Ovary (tissue), 9 donors: ENCODE measurements around the gene PLTP. TPM values are rescaled to one million over a fixed set of nuclear protein-coding genes. Genes with fewer than 3 reads are reported as not detected.

Experiments used
- DNase-seq, 5 donors: peaks; one replicate each; pipeline ENCODE4 v3.0.0-alpha.2; 2019 to 2020
- H3K27ac ChIP-seq, 2 donors: fragments of 200-600 bp; one replicate each; pipeline versions ENCODE4 v1.5.1 to v1.8.0; 2019 to 2022
- H3K27me3 ChIP-seq: fragments of 200-600 bp; one replicate; pipeline ENCODE4 v1.8.0; 2022
- H3K36me3 ChIP-seq: fragments of 200-600 bp; sonication (generic); one replicate; pipeline ENCODE4 v1.5.1; 2019
- H3K4me1 ChIP-seq: one replicate; pipeline ENCODE4 v1.8.1; 2013; ENCODE audit warnings: mild to moderate bottlenecking, moderate library complexity; ENCODE audit not compliant: insufficient read depth
- H3K4me3 ChIP-seq: fragments of 200-600 bp; sonication (generic); one replicate; pipeline ENCODE4 v1.5.1; 2017
- H3K9me3 ChIP-seq, 2 donors: fragments of 200-600 bp in 1 of 2; sonication (generic) in 1 of 2; one replicate each; pipeline versions ENCODE4 v1.5.1 to v1.8.1; 2013 to 2019; ENCODE audit warnings: mild to moderate bottlenecking in 1 of 2, moderate library complexity in 1 of 2
- EP300 ChIP-seq: sonication (generic); formaldehyde crosslinking; IDR thresholded peaks from one replicate; pipeline ENCODE4 v1.6.1; 2017; ENCODE audit warnings: antibody characterized with exemption
- POLR2A ChIP-seq: fragments of 450-650 bp; IDR thresholded peaks from one replicate; pipeline ENCODE4 v1.6.1; 2017; ENCODE audit warnings: antibody characterized with exemption, mild to moderate bottlenecking, moderate library complexity
- WGBS, 3 donors: extraction: QIAGEN DNeasy Blood & Tissue Kit in 1 of 3; methylation state at CpG; one replicate each; pipeline versions ENCODE4 v1.1.5 to v1.1.7; 2013 to 2017; 5-methylcytosine and 5-hydroxymethylcytosine counted together
- intact Hi-C, 4 donors: fragments of 100-400 bp; cut with DNase I; formaldehyde crosslinking; loops; one replicate each; pipeline versions ENCODE4 v1.11.0 to v1.15.1; 2022 to 2023
- polyA plus RNA-seq, 2 donors: library from polyadenylated mRNA; stranded (reverse); fragments of 200-250 nt in 1 of 2; fragments of 350-450 nt in 1 of 2; fragmentation: Illumina TruSeq in 1 of 2; extraction: RNeasy Lipid Tissue Mini Kit (QIAGEN cat#74804) in 1 of 2; gene quantifications; one replicate each; pipeline ENCODE4 v1.2.3, GENCODE V29; 2013 to 2014
- total RNA-seq, 7 donors: library from RNA; depleted of rRNA in 2 of 7; stranded (reverse); fragments of >200 nt in 2 of 7; fragmentation: NEBNext Ultra II Directional in 3 of 7; extraction: Animal tissue kit (Norgen Biotek cat#: 25700) in 3 of 7; gene quantifications; one replicate each; pipeline versions ENCODE4 v1.1.0 to v1.2.4, GENCODE V29; 2016 to 2023
- TF ChIP-seq, protein P1 (sequence below), 3 donors: fragments of 450-650 bp in 2 of 3; fragments of 200-600 bp in 1 of 3; IDR thresholded peaks; one replicate each; pipeline versions ENCODE4 v1.5.1 to v1.8.0; 2016 to 2022; ENCODE audit warnings: antibody characterized with exemption in 3 of 3, mild to moderate bottlenecking in 1 of 3
- donor health status: DM: no; HTN: no; CAD: no; lungs with moderate emphysema.
- donor health status: DM: no; HTN: no; CAD: no.
- donor health status: Bipolar disorder and iron deficiency.
- donor health status: DM: yes; HTN: yes; CAD: no.
- donor health status: DM: no; HTN: no; CAD: no.
- donor health status: DM: yes; HTN: yes; CAD: no.

PLTP gene
- total and polyA plus RNA-seq, 9 donors = 83.5 to 266 (median 138) TPM

GRCh38 chr20:45873409-45874103, 38.4 kb downstream of the PLTP start:
- no peak for TF ChIP-seq POLR2A
- no peaks in the 10 kb centered on the region for H3K27me3 ChIP-seq
- DNase-seq = no peak
- no peak overlapping the region for H3K27ac ChIP-seq
- intact Hi-C loops = no loop called here
- H3K4me1 ChIP-seq = no peaks in the 10 kb centered on the region
- no peak overlapping the region for H3K4me3 ChIP-seq
- H3K36me3 ChIP-seq = no peaks in the 10 kb centered on the region
- 29 to 52% (median 51%) methylated on average over 1 of the region's 1 CpG for WGBS, 3 donors
- no peaks in the 10 kb centered on the region for H3K9me3 ChIP-seq

- intact Hi-C loops = no loop called here
- no peak overlapping the region for H3K27ac ChIP-seq
Observed at GRCh38 chr20:45872626-45873025, 39.3 kb downstream of the PLTP start.

DNA sequence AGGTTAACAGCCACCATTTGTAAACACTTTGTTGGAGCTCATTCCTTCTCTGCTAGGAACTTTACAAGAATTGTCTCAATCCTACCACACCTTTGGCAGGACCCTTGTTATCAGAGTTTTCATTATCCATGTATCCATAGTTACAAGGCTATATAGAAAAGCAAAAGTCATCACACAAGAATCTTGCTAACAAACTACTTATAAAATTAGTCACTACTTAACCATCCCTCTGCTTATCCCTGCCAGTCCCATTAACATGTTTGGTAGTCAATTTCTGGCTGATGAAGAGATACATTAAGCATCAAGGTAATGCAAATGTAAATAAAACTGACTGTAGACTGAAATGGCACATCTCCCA, 44.2 kb downstream of the PLTP start:
- intact Hi-C loops = no loop called here
- no peak for DNase-seq
- Histone ChIP-seq H3K36me3 (no peaks in the 10 kb centered on the region), H3K9me3 (no peaks in the 10 kb centered on the region), H3K27ac (peak overlapping the region in 1 of 2 donors; percentile 69), H3K4me3 (no peak overlapping the region), H3K4me1 (peaks cover 1% of the 10 kb centered on the region), H3K27me3 (no peaks in the 10 kb centered on the region)
- TF ChIP-seq POLR2A = no peak
- TF ChIP-seq EP300 = no peak
- TF ChIP-seq, protein P1, sequence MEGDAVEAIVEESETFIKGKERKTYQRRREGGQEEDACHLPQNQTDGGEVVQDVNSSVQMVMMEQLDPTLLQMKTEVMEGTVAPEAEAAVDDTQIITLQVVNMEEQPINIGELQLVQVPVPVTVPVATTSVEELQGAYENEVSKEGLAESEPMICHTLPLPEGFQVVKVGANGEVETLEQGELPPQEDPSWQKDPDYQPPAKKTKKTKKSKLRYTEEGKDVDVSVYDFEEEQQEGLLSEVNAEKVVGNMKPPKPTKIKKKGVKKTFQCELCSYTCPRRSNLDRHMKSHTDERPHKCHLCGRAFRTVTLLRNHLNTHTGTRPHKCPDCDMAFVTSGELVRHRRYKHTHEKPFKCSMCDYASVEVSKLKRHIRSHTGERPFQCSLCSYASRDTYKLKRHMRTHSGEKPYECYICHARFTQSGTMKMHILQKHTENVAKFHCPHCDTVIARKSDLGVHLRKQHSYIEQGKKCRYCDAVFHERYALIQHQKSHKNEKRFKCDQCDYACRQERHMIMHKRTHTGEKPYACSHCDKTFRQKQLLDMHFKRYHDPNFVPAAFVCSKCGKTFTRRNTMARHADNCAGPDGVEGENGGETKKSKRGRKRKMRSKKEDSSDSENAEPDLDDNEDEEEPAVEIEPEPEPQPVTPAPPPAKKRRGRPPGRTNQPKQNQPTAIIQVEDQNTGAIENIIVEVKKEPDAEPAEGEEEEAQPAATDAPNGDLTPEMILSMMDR (IDR thresholded peaks at IDR 0.05) = no peak

More at GRCh38 chr20:45872626-45873025, 39.3 kb downstream of the PLTP start:
- Histone ChIP-seq H3K9me3 (no peaks in the 10 kb centered on the region), H3K27me3 (no peaks in the 10 kb centered on the region), H3K4me3 (no peak overlapping the region), H3K4me1 (peaks cover 1% of the 10 kb centered on the region), H3K36me3 (no peaks in the 10 kb centered on the region)
- DNase-seq = no peak
- 88 to 93% (median 92%) methylated on average over 4 of the region's 4 CpGs for WGBS, 3 donors
- TF ChIP-seq POLR2A (no peak), EP300 (no peak)
- TF ChIP-seq, protein P1 (IDR thresholded peaks at IDR 0.05) = no peak

DNA sequence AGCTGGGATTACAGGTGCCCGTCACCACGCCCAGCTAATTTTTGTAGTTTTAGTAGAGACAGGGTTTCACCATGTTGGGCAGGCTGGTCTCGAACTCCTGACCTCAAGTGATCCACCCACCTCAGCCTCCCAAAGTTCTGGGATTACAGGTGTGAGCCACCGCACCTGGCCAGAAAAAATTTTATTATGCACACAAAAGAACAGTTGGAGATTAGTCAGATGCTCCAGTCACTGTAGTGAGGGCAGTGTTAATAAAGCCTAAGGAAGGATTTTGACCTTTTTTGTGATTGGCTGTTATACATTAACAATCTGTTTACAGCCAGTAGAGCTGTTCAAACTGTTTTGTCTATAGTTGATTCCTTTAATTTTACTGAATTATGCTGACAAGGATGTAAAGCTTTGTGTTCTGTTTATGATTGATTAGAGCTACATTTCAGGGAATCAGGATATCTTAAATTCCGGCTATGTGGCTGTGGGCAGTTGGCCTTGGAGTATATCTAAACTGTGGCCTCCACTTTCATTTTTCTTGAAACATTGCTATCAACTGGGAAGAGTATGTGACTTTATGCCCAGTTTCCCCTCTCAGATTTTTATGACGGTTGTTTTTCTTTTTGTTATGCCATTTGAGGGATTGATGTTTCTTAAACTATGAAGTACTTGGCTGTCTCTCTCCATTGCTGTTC, 44.7 kb downstream of the PLTP start:
- no peaks in the 10 kb centered on the region for H3K9me3 ChIP-seq
- intact Hi-C loops = no loop called here
- H3K36me3 ChIP-seq = no peaks in the 10 kb centered on the region
- H3K27me3 ChIP-seq = no peaks in the 10 kb centered on the region
- TF ChIP-seq, protein P1 (IDR thresholded peaks at IDR 0.05) = no peak
- TF ChIP-seq EP300 = no peak
- no peak for TF ChIP-seq POLR2A
- DNase-seq = peak in 1 of 5 donors; percentile 17
- peaks cover 1% of the 10 kb centered on the region for H3K4me1 ChIP-seq
- WGBS, 3 donors = 55 to 72% (median 66%) methylated on average over 6 of the region's 6 CpGs
- H3K4me3 ChIP-seq = no peak overlapping the region
- H3K27ac ChIP-seq = peak overlapping the region in 1 of 2 donors; percentile 69

- DNase-seq = peak in 1 of 5 donors; percentile 9
- 91 to 94% (median 92%) methylated on average over 5 of the region's 5 CpGs for WGBS, 3 donors
- no peak overlapping the region for H3K4me3 ChIP-seq
- H3K4me1 ChIP-seq = peaks cover 1% of the 10 kb centered on the region
- H3K27me3 ChIP-seq = no peaks in the 10 kb centered on the region
- no peaks in the 10 kb centered on the region for H3K36me3 ChIP-seq
- H3K9me3 ChIP-seq = no peaks in the 10 kb centered on the region
- TF ChIP-seq POLR2A = no peak
- no peak for TF ChIP-seq EP300
- TF ChIP-seq, protein P1 (IDR thresholded peaks at IDR 0.05) = no peak
- peak overlapping the region in 1 of 2 donors; percentile 69 for H3K27ac ChIP-seq
- intact Hi-C loops = no loop called here
Observed at GRCh38 chr20:45866454-45866853, 45.5 kb downstream of the PLTP start.
